ENCODE measurements around the gene SMARCA2. TPM values are rescaled to one million over a fixed set of nuclear protein-coding genes. Genes with fewer than 3 reads are reported as not detected.

Gene SMARCA2
- total and polyA plus RNA-seq, 9 of the 15 experiments (the other 6 are each of a cell fraction or from before 2014, with no cell fraction given) = 8.0 to 34.8 (median 25.5) TPM

DNA sequence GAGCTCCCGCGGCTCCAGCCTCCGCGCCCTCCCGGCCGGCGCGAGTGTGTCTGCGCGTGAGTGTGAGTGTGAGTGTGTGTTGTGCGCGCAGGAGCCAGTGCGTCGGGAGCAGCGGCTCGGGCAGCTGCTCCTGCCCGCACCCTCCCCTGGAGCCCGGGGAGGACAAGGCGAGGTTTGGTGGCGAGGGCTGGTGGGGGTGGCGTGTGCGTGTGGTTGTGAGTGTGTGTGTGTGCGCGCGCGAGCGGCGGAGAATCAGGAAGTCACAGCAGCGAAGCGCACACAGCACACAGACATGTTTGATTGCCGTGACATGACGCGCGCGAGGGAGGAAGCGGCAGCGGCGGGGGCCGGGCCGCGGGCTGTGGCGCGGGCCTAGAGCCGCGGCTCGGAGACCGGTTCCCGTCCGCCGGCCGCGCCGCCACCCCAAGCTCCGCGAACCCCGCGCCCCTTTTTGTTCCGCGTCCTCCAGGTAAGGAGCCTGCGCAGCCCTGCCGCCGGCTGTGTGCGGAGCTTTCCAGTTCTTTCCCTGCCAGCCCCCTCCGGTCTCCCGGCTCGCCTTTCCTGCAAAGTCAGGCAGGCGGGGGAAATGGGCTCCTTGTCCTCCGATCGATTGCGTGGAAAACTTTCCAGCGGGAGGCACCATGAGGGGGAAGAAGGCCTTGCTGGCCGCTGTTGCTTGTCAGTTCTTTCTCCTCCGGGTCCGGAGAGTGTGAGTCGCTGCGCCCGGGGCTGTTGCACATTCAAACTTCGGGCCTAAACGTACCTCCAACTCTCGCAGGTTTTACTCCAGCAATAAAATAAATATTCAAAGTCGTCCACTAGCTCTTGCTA is 2.4 kb downstream of the SMARCA2 start (continued):
- TF ChIP-seq TEAD1 (CRISPR knock-in tag; IDR thresholded peaks at IDR 0.05) = peak in 1 of 2 experiments; percentile 35; a peak in 1 of 4 replicates
- TF ChIP-seq TBL1XR1 (IDR thresholded peaks at IDR 0.05; ENCODE audit: low read length in 2 of 2) = no peak
- TF ChIP-seq, protein P1, sequence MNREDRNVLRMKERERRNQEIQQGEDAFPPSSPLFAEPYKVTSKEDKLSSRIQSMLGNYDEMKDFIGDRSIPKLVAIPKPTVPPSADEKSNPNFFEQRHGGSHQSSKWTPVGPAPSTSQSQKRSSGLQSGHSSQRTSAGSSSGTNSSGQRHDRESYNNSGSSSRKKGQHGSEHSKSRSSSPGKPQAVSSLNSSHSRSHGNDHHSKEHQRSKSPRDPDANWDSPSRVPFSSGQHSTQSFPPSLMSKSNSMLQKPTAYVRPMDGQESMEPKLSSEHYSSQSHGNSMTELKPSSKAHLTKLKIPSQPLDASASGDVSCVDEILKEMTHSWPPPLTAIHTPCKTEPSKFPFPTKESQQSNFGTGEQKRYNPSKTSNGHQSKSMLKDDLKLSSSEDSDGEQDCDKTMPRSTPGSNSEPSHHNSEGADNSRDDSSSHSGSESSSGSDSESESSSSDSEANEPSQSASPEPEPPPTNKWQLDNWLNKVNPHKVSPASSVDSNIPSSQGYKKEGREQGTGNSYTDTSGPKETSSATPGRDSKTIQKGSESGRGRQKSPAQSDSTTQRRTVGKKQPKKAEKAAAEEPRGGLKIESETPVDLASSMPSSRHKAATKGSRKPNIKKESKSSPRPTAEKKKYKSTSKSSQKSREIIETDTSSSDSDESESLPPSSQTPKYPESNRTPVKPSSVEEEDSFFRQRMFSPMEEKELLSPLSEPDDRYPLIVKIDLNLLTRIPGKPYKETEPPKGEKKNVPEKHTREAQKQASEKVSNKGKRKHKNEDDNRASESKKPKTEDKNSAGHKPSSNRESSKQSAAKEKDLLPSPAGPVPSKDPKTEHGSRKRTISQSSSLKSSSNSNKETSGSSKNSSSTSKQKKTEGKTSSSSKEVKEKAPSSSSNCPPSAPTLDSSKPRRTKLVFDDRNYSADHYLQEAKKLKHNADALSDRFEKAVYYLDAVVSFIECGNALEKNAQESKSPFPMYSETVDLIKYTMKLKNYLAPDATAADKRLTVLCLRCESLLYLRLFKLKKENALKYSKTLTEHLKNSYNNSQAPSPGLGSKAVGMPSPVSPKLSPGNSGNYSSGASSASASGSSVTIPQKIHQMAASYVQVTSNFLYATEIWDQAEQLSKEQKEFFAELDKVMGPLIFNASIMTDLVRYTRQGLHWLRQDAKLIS (CRISPR knock-in tag; IDR thresholded peaks at IDR 0.05) = no peak
- peak in 1 of 3 experiments; percentile 40 for TF ChIP-seq YY1 (IDR thresholded peaks at IDR 0.05; ENCODE audit: borderline replicate concordance in 1 of 3, control insufficient read depth in 1 of 3, extremely low read depth in 1 of 3, insufficient read depth in 3 of 3, insufficient read length in 1 of 3, insufficient replicate concordance in 2 of 3, low read depth in 1 of 3, low read length in 2 of 3)
- peak; percentile 53; the same call in 1 of the 2 replicates for TF ChIP-seq SPI1 (IDR thresholded peaks at IDR 0.05; ENCODE audit: borderline replicate concordance, low read depth, low read length)
- TF ChIP-seq POLR2G (IDR thresholded peaks at IDR 0.05; ENCODE audit: low read depth, low read length) = peak; percentile 76; the same call in 1 of the 2 replicates
- no peak for TF ChIP-seq ZNF766 (CRISPR knock-in tag; conservative IDR thresholded peaks at IDR 0.05)
- no peak; the same call in 1 of the 2 replicates for TF ChIP-seq CBX1 (IDR thresholded peaks at IDR 0.05; ENCODE audit: low read depth)
- no peak for TF ChIP-seq ZNF121 (CRISPR knock-in tag; conservative IDR thresholded peaks at IDR 0.05)
- peak; percentile 80 for TF ChIP-seq RBFOX2 (IDR thresholded peaks at IDR 0.05; ENCODE audit: low read depth, low read length)
- TF ChIP-seq RBM22 (IDR thresholded peaks at IDR 0.05; ENCODE audit: low read depth, low read length, poor library complexity, severe bottlenecking) = peak; percentile 55
- TF ChIP-seq ZC3H4 (CRISPR knock-in tag; IDR thresholded peaks at IDR 0.05; ENCODE audit: borderline replicate concordance) = peak; percentile 69; the same call in 1 of the 2 replicates
- TF ChIP-seq, protein P2, sequence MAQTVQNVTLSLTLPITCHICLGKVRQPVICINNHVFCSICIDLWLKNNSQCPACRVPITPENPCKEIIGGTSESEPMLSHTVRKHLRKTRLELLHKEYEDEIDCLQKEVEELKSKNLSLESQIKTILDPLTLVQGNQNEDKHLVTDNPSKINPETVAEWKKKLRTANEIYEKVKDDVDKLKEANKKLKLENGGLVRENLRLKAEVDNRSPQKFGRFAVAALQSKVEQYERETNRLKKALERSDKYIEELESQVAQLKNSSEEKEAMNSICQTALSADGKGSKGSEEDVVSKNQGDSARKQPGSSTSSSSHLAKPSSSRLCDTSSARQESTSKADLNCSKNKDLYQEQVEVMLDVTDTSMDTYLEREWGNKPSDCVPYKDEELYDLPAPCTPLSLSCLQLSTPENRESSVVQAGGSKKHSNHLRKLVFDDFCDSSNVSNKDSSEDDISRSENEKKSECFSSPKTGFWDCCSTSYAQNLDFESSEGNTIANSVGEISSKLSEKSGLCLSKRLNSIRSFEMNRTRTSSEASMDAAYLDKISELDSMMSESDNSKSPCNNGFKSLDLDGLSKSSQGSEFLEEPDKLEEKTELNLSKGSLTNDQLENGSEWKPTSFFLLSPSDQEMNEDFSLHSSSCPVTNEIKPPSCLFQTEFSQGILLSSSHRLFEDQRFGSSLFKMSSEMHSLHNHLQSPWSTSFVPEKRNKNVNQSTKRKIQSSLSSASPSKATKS (CRISPR knock-in tag; IDR thresholded peaks at IDR 0.05) = no peak
- peak; percentile 46; the same call in 1 of the 2 replicates for TF ChIP-seq PHF8 (IDR thresholded peaks at IDR 0.05; ENCODE audit: borderline replicate concordance, low read length)
- no peak for TF ChIP-seq GTF2A2 (tag; IDR thresholded peaks at IDR 0.05)
- TF ChIP-seq RBM14 (IDR thresholded peaks at IDR 0.05; ENCODE audit: borderline replicate concordance, insufficient read depth, low read depth, low read length) = no peak
- peak; percentile 20; the same call in 1 of the 2 replicates for TF ChIP-seq EP400 (IDR thresholded peaks at IDR 0.05)
- TF ChIP-seq ATF1 (CRISPR knock-in tag; IDR thresholded peaks at IDR 0.05) = no peak
- TF ChIP-seq ATF1 (tag; IDR thresholded peaks at IDR 0.05) = peak; percentile 32; the same call in 1 of the 2 replicates
- peak; percentile 58 for TF ChIP-seq HMGN3 (IDR thresholded peaks at IDR 0.05; ENCODE audit: borderline replicate concordance, extremely low read depth, insufficient read length, low read depth, low read length)

All from K562 (cell line).